A549 (cell line): ENCODE measurements around the gene DOCK1. TPM values are rescaled to one million over a fixed set of nuclear protein-coding genes. Genes with fewer than 3 reads are reported as not detected.

Source experiments
- ATAC-seq, 2 experiments: fragments of 200-7000 bp in 1 of 2; fragments of >200 bp in 1 of 2; cut with Nextera tagmentation in 1 of 2; cut with Tn5 transposase in 1 of 2; 3 replicates each; pipeline versions ENCODE4 v1.8.0 to v1.9.1; 2018 to 2020; ENCODE audit warnings: mild to moderate bottlenecking in 1 of 2, moderate library complexity in 1 of 2
- CTCF ChIA-PET: fragments of 300-600 bp; sonication (Branson Sonifier 250); formaldehyde crosslinking; extraction: SDS; loops from one replicate; lab custom pipeline; 2021; ENCODE audit warnings: antibody characterized with exemption, inconsistent platforms; lab: Yijun Ruan, JAX
- POLR2A ChIA-PET: fragments of 350-600 bp; formaldehyde crosslinking; extraction: SDS; loops from one replicate; lab custom pipeline; 2021; ENCODE audit warnings: antibody characterized with exemption, inconsistent platforms; lab: Yijun Ruan, JAX
- DNase-seq, 2 experiments: peaks; one replicate each; pipeline versions ENCODE4 v3.0.0 to v3.0.0-alpha.2; 2011 to 2016; ENCODE audit warnings: low read depth in 1 of 2, low spot score in 1 of 2
- FAIRE-seq: peaks from 2 replicates; lab custom pipeline; 2011; peaks lifted over from hg19 to GRCh38; lab: Jason Lieb, UNC
- H3K27ac ChIP-seq, 2 experiments: fragments of >200 bp; sonication (Bioruptor Twin); formaldehyde crosslinking; 3 replicates each; pipeline ENCODE4 v1.5.1; 2016 to 2017
- H3K4me1 ChIP-seq: fragments of >200 bp; sonication (Bioruptor Twin); formaldehyde crosslinking; 3 replicates; pipeline ENCODE4 v1.6.1; 2016
- H3K4me2 ChIP-seq: fragments of >200 bp; sonication (Bioruptor Twin); formaldehyde crosslinking; 3 replicates; pipeline ENCODE4 v1.6.1; 2016
- H3K4me3 ChIP-seq: fragments of >200 bp; sonication (Bioruptor Twin); formaldehyde crosslinking; 3 replicates; pipeline ENCODE4 v1.5.1; 2016
- H3K9me3 ChIP-seq: fragments of >200 bp; sonication (Bioruptor Twin); formaldehyde crosslinking; 3 replicates; pipeline ENCODE4 v1.6.1; 2016
- BCL3 ChIP-seq: fragments of >200 bp; sonication (Bioruptor Twin); formaldehyde crosslinking; IDR thresholded peaks from 3 replicates; pipeline ENCODE4 v1.6.1; 2016
- BHLHE40 ChIP-seq: IDR thresholded peaks from 2 replicates; pipeline ENCODE4 v1.6.1; 2012; ENCODE audit warnings: low read depth, low read length, inconsistent platforms
- CTCF ChIP-seq: fragments of >200 bp; sonication (Bioruptor Twin); formaldehyde crosslinking; IDR thresholded peaks from 3 replicates; pipeline ENCODE4 v1.5.1; 2016
- EHF ChIP-seq: fragments of 250-450 bp; sonication (Bioruptor Pico); IDR thresholded peaks from 2 replicates; pipeline ENCODE4 v1.5.0; 2020; ENCODE audit warnings: mild to moderate bottlenecking
- EHMT2 ChIP-seq: fragments of 200-600 bp; sonication (generic); IDR thresholded peaks from 2 replicates; pipeline ENCODE4 v1.6.1; 2016; ENCODE audit warnings: antibody characterized with exemption, low read depth, mild to moderate bottlenecking, moderate library complexity
- EP300 ChIP-seq, 2 experiments: fragments of >200 bp; sonication (Bioruptor Twin); formaldehyde crosslinking; IDR thresholded peaks; 2 replicates in 1 of 2; 3 replicates in 1 of 2; pipeline ENCODE4 v1.6.1; 2016 to 2017
- ESRRA ChIP-seq: fragments of 150-350 bp; IDR thresholded peaks from 2 replicates; pipeline ENCODE4 v1.6.1; 2014; ENCODE audit warnings: mild to moderate bottlenecking, low read length, borderline replicate concordance
- FOSB ChIP-seq: fragments of 250-450 bp; sonication (Bioruptor Pico); IDR thresholded peaks from 2 replicates; pipeline ENCODE4 v1.5.0; 2020; ENCODE audit warnings: mild to moderate bottlenecking, moderate library complexity
- HMGXB4 ChIP-seq: fragments of 250-450 bp; sonication (Bioruptor Pico); IDR thresholded peaks from 2 replicates; pipeline ENCODE4 v1.5.0; 2021; ENCODE audit warnings: mild to moderate bottlenecking, moderate library complexity, borderline replicate concordance
- HOXB5 ChIP-seq: fragments of 250-450 bp; sonication (Bioruptor Pico); IDR thresholded peaks from 2 replicates; pipeline ENCODE4 v1.5.0; 2020; ENCODE audit warnings: mild to moderate bottlenecking, moderate library complexity
- JUN ChIP-seq, 2 experiments: fragments of >200 bp; sonication (Bioruptor Twin); formaldehyde crosslinking; IDR thresholded peaks; 2 replicates in 1 of 2; 3 replicates in 1 of 2; pipeline ENCODE4 v1.6.1; 2016 to 2017
- MYC ChIP-seq: IDR thresholded peaks from 2 replicates; pipeline ENCODE4 v1.6.1; 2012; ENCODE audit warnings: mild to moderate bottlenecking, inconsistent platforms, low read length, improper control_type of control experiment, borderline replicate concordance
- NFE2L2 ChIP-seq: fragments of 150-350 bp; conservative IDR thresholded peaks from 2 replicates; pipeline ENCODE4 v1.6.1; 2014; ENCODE audit warnings: low read length
- NPAS2 ChIP-seq: fragments of 250-450 bp; sonication (Bioruptor Pico); IDR thresholded peaks from 2 replicates; pipeline ENCODE4 v1.8.0; 2022; ENCODE audit warnings: mild to moderate bottlenecking, moderate library complexity, borderline replicate concordance
- PBX3 ChIP-seq: IDR thresholded peaks from 2 replicates; pipeline ENCODE4 v1.6.1; 2012
- PHF8 ChIP-seq: fragments of 200-600 bp; sonication (generic); IDR thresholded peaks from 2 replicates; pipeline ENCODE4 v1.6.1; 2016; ENCODE audit warnings: low read depth, mild to moderate bottlenecking, antibody characterized with exemption, moderate library complexity, borderline replicate concordance
- POLR2AphosphoS2 ChIP-seq: conservative IDR thresholded peaks from 2 replicates; pipeline ENCODE4 v1.6.1; 2012; ENCODE audit warnings: low read length, improper control_type of control experiment, inconsistent platforms
- RFX5 ChIP-seq: fragments of 450-650 bp; IDR thresholded peaks from 2 replicates; pipeline ENCODE4 v1.7.1; 2014; ENCODE audit warnings: antibody characterized with exemption, mild to moderate bottlenecking, moderate library complexity
- SMC3 ChIP-seq: fragments of >200 bp; sonication (Bioruptor Twin); formaldehyde crosslinking; IDR thresholded peaks from 3 replicates; pipeline ENCODE4 v1.6.1; 2018; ENCODE audit warnings: inconsistent platforms
- USF2 ChIP-seq: fragments of 450-650 bp; IDR thresholded peaks from 2 replicates; pipeline ENCODE4 v1.6.1; 2014; ENCODE audit warnings: antibody characterized with exemption
- ZC3H11A ChIP-seq: fragments of 450-650 bp; IDR thresholded peaks from 2 replicates; pipeline ENCODE4 v1.6.1; 2014; ENCODE audit warnings: antibody characterized with exemption, mild to moderate bottlenecking
- ZFP36 ChIP-seq: fragments of 450-650 bp; IDR thresholded peaks from 2 replicates; pipeline ENCODE4 v1.6.1; 2014; ENCODE audit warnings: borderline replicate concordance; ENCODE audit not compliant: partially characterized antibody
- WGBS: methylation state at CpG from one replicate; pipeline ENCODE4 v1.1.6; 2017; ENCODE audit errors: missing lambda C conversion rate; 5-methylcytosine and 5-hydroxymethylcytosine counted together
- polyA plus RNA-seq, 4 experiments: library from polyadenylated mRNA; depleted of rRNA in 3 of 4; stranded (reverse); fragments of >200 nt; fragmentation: RNase III in 1 of 4; extraction: RNeasy Plus Mini Kit Qiagen cat#74134 plus additional on column Dnase treatment in 1 of 4; gene quantifications; 2 replicates in 3 of 4; 3 replicates in 1 of 4; pipeline ENCODE4 v1.2.3, GENCODE V29; 2011 to 2017

The DOCK1 gene
- polyA plus RNA-seq, 2 of the 4 experiments (the other 2 are of a cell fraction) = 22.6 to 28.2 TPM

- DNase-seq (no peak), FAIRE-seq (no peak), ATAC-seq (no peak)
- ChIA-PET CTCF (no interaction called here), POLR2A (no interaction called here)
- Histone ChIP-seq H3K4me1 (peaks cover 5% of the 10 kb centered on the region; the same call in 2 of the 3 replicates), H3K27ac (no peak overlapping the region), H3K4me2 (no peak overlapping the region), H3K4me3 (no peak overlapping the region), H3K9me3 (no peaks in the 10 kb centered on the region)
- 57% methylated on average over 6 of the region's 6 CpGs for WGBS
- TF ChIP-seq EHMT2 (no peak), CTCF (no peak), BHLHE40 (no peak), NPAS2 (no peak), NFE2L2 (no peak), MYC (no peak), EP300 (IDR thresholded peaks at IDR 0.05) (no peak), SMC3 (no peak), HMGXB4 (no peak), HOXB5 (CRISPR knock-in tag) (no peak), RFX5 (no peak), EHF (no peak), ESRRA (no peak), POLR2AphosphoS2 (no peak)
Observed at GRCh38 chr10:126924180-126924914, 19.1 kb downstream of the DOCK1 start.

GRCh38 chr10:126924915-126925300, 19.7 kb downstream of the DOCK1 start:
- H3K9me3 ChIP-seq = no peaks in the 10 kb centered on the region
- no peak overlapping the region for H3K4me2 ChIP-seq
- ChIA-PET CTCF (interaction anchor here (0.6 kb wide), 1 partner anchor 81 kb away, joined by 3 read pairs; no protein-coding TSS in a partner anchor), POLR2A (no interaction called here)
- DNase-seq = no peak
- H3K27ac ChIP-seq = no peak overlapping the region
- peaks cover 5% of the 10 kb centered on the region; the same call in 2 of the 3 replicates for H3K4me1 ChIP-seq
- no peak overlapping the region for H3K4me3 ChIP-seq
- TF ChIP-seq PBX3 (no peak), ZFP36 (no peak), MYC (no peak), USF2 (no peak), JUN (IDR thresholded peaks at IDR 0.05) (no peak), NFE2L2 (no peak), PHF8 (no peak), EHMT2 (no peak), BCL3 (no peak), HOXB5 (CRISPR knock-in tag) (no peak), FOSB (CRISPR knock-in tag) (no peak), ZC3H11A (no peak)
- FAIRE-seq = no peak
- no peak for ATAC-seq
- 51% methylated on average over 3 of the region's 3 CpGs for WGBS
